ENCODE measurements around the gene FN1. TPM values are rescaled to one million over a fixed set of nuclear protein-coding genes. Genes with fewer than 3 reads are reported as not detected.

FN1 gene
- total RNA-seq, 2 experiments from 2014 or later: 0.08 to 0.19 TPM

- CTCF ChIA-PET: no interaction called here
- POLR2A ChIA-PET: no interaction called here
These were observed 76.8 kb downstream of the FN1 start for GRCh38 chr2:215358891-215359575.

- POLR2A ChIA-PET: no interaction called here
- CTCF ChIA-PET: no interaction called here
These were observed 77.5 kb downstream of the FN1 start for GRCh38 chr2:215358312-215358845.

- ChIA-PET CTCF (no interaction called here), POLR2A (no interaction called here)
These were observed 78.2 kb downstream of the FN1 start for GRCh38 chr2:215357660-215358059.

GRCh38 chr2:215356948-215357461 is 78.9 kb downstream of the FN1 start:
- CTCF ChIA-PET: no interaction called here
- POLR2A ChIA-PET: no interaction called here

- POLR2A ChIA-PET: no interaction called here
- CTCF ChIA-PET: no interaction called here
These were observed 79.4 kb downstream of the FN1 start for GRCh38 chr2:215356334-215356947.

GRCh38 chr2:215355801-215356200 is 80.1 kb downstream of the FN1 start:
- ChIA-PET CTCF (no interaction called here), POLR2A (no interaction called here)

GRCh38 chr2:215354771-215355695 is 80.8 kb downstream of the FN1 start:
- POLR2A ChIA-PET: no interaction called here
- CTCF ChIA-PET: interaction anchor here (0.8 kb wide), 1 partner anchor 44 kb away, joined by 3 read pairs; no protein-coding TSS in a partner anchor

- POLR2A ChIA-PET: no interaction called here
- CTCF ChIA-PET: no interaction called here
These were observed 83.3 kb downstream of the FN1 start for GRCh38 chr2:215352602-215353001.

GRCh38 chr2:215347878-215348277 is 88.0 kb downstream of the FN1 start:
- ChIA-PET POLR2A (no interaction called here), CTCF (no interaction called here)

- CTCF ChIA-PET: no interaction called here
- POLR2A ChIA-PET: no interaction called here
These were observed 96.8 kb downstream of the FN1 start for GRCh38 chr2:215338883-215339679.

- POLR2A ChIA-PET: no interaction called here
These were observed 102.8 kb downstream of the FN1 start for GRCh38 chr2:215332872-215333595.

GRCh38 chr2:215328066-215328465 is 107.8 kb downstream of the FN1 start:
- ChIA-PET CTCF (no interaction called here), POLR2A (no interaction called here)

More at GRCh38 chr2:215332872-215333595, 102.8 kb downstream of the FN1 start:
- CTCF ChIA-PET: no interaction called here

GRCh38 chr2:215324811-215325210 is 111.1 kb downstream of the FN1 start:
- ChIA-PET POLR2A (no interaction called here), CTCF (no interaction called here)

GRCh38 chr2:215320679-215321078 is 115.2 kb downstream of the FN1 start:
- ChIA-PET CTCF (no interaction called here), POLR2A (no interaction called here)

GRCh38 chr2:215320102-215320501 is 115.8 kb downstream of the FN1 start:
- ChIA-PET POLR2A (no interaction called here), CTCF (no interaction called here)

GRCh38 chr2:215319500-215319899 is 116.4 kb downstream of the FN1 start:
- CTCF ChIA-PET: no interaction called here

GRCh38 chr2:215316336-215316735 is 119.5 kb downstream of the FN1 start:
- ChIA-PET POLR2A (no interaction called here), CTCF (no interaction called here)

More at GRCh38 chr2:215319500-215319899, 116.4 kb downstream of the FN1 start:
- POLR2A ChIA-PET: no interaction called here

- CTCF ChIA-PET: no interaction called here
- POLR2A ChIA-PET: no interaction called here
These were observed 120.6 kb downstream of the FN1 start for GRCh38 chr2:215315301-215315700.

- ChIA-PET POLR2A (no interaction called here), CTCF (no interaction called here)
These were observed 121.0 kb downstream of the FN1 start for GRCh38 chr2:215314896-215315295.
